OCI-LY1 (cell line): ENCODE results near the gene AJAP1.

Source experiments
- CTCF ChIP-seq: fragments of 200-600 bp; sonication (generic), shearing (Covaris generic); IDR thresholded peaks from 2 replicates; pipeline ENCODE4 v1.5.1; 2017; ENCODE audit warnings: mild to moderate bottlenecking, antibody characterized with exemption, low read length, moderate library complexity, mixed read lengths
- EZH2 ChIP-seq: fragments of 200-600 bp; sonication (generic), shearing (Covaris generic); IDR thresholded peaks from 2 replicates; pipeline ENCODE4 v1.8.0; 2017; ENCODE audit warnings: borderline replicate concordance, mixed run types, mild to moderate bottlenecking, antibody characterized with exemption, low read length, moderate library complexity, mixed read lengths

DNA sequence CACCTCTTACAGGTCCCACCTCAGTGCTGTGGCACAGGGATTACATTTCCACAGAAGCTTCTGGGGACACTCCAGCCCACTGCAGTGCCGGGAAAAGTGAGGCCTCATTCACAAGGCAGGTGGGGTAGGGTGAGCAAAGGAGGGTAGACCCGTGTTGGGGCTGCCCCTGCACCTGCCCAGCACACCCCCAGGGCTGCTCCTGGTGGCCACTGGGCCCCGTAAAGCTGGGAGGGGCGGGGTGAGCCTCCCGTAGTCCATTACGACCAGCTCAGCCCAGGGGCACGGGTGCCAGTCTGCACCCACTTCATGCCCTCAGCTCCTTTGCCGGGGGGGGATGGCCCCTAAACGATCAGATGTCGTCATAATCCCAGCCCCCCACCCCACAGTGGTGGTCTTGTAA is 39.5 kb downstream of the AJAP1 start:
- no peak for TF ChIP-seq CTCF
- TF ChIP-seq EZH2 = no peak
